IMR-90 (cell line): ENCODE data around the gene SEMA4D. TPM values are rescaled to one million over a fixed set of nuclear protein-coding genes. Genes with fewer than 3 reads are reported as not detected.

Experiments
- ATAC-seq: fragments of 200-7000 bp; cut with Tn5 transposase; 2 replicates; pipeline ENCODE4 v1.9.1; 2020; ENCODE audit warnings: low read depth, mild to moderate bottlenecking, moderate library complexity
- BruUV-seq: library from RNA; stranded (reverse); fragments of 400-500 nt; replicated peaks from 2 replicates; lab custom pipeline; 2021; lab: Mats Ljungman, UMichigan
- CTCF ChIA-PET: fragments of 300-600 bp; formaldehyde crosslinking; extraction: SDS; loops from one replicate; lab custom pipeline; 2021; ENCODE audit warnings: antibody characterized with exemption; lab: Yijun Ruan, JAX
- POLR2A ChIA-PET: fragments of 300-600 bp; sonication (Branson Sonifier 250); formaldehyde crosslinking; loops from one replicate; lab custom pipeline; 2022; ENCODE audit warnings: antibody characterized with exemption; ENCODE audit not compliant: unreplicated experiment; lab: Charles Lee
- DNase-seq: peaks from one replicate; pipeline ENCODE4 v3.0.0; 2013
- H2AFZ ChIP-seq: replicated peaks from 2 replicates; pipeline ENCODE3; 2013; ENCODE audit warnings: low read length, mild to moderate bottlenecking; ENCODE audit not compliant: poor library complexity
- H2AK5ac ChIP-seq: 2 replicates; pipeline ENCODE4 v1.6.1; 2013; ENCODE audit warnings: low read depth, low read length, inconsistent platforms
- H2AK9ac ChIP-seq: replicated peaks from 2 replicates; pipeline ENCODE3; 2013; ENCODE audit warnings: mild to moderate bottlenecking, low read depth, low read length, moderate library complexity; ENCODE audit not compliant: poor library complexity
- H2BK120ac ChIP-seq: 2 replicates; pipeline ENCODE4 v1.6.1; 2013; ENCODE audit warnings: low read depth, low read length, inconsistent platforms
- H2BK15ac ChIP-seq: 3 replicates; pipeline ENCODE4 v1.6.1; 2013; ENCODE audit warnings: low read depth, low read length, inconsistent platforms
- H2BK20ac ChIP-seq: 2 replicates; pipeline ENCODE4 v1.6.1; 2013; ENCODE audit warnings: low read depth, mild to moderate bottlenecking, inconsistent platforms, low read length, moderate library complexity
- H2BK5ac ChIP-seq: 2 replicates; pipeline ENCODE4 v1.6.1; 2013; ENCODE audit warnings: mild to moderate bottlenecking, low read depth, low read length, inconsistent platforms; ENCODE audit not compliant: poor library complexity, severe bottlenecking
- H3K14ac ChIP-seq: replicated peaks from 2 replicates; pipeline ENCODE4 v1.6.1; 2013; ENCODE audit warnings: low read depth, low read length, inconsistent platforms
- H3K18ac ChIP-seq: 2 replicates; pipeline ENCODE4 v1.6.1; 2013; ENCODE audit warnings: low read depth, low read length, control low read depth
- H3K23ac ChIP-seq: 2 replicates; pipeline ENCODE4 v1.6.1; 2013; ENCODE audit warnings: low read depth, low read length, inconsistent platforms
- H3K27ac ChIP-seq: 2 replicates; pipeline ENCODE4 v1.5.1; 2013; ENCODE audit warnings: mild to moderate bottlenecking, control low read depth, low read length; ENCODE audit not compliant: insufficient read depth
- H3K27me3 ChIP-seq: 2 replicates; pipeline ENCODE4 v1.6.1; 2013; ENCODE audit warnings: low read length; ENCODE audit not compliant: control insufficient read depth, insufficient read depth
- H3K36me3 ChIP-seq: 2 replicates; pipeline ENCODE4 v1.6.1; 2013; ENCODE audit warnings: low read length, mixed read lengths; ENCODE audit not compliant: control insufficient read depth, insufficient read depth
- H3K4ac ChIP-seq: 2 replicates; pipeline ENCODE4 v1.6.1; 2013; ENCODE audit warnings: low read depth, low read length, inconsistent platforms
- H3K4me1 ChIP-seq: 2 replicates; pipeline ENCODE4 v1.6.1; 2013; ENCODE audit warnings: low read length, mixed read lengths; ENCODE audit not compliant: control insufficient read depth, insufficient read depth
- H3K4me2 ChIP-seq: 2 replicates; pipeline ENCODE4 v1.6.1; 2013; ENCODE audit warnings: low read depth, mild to moderate bottlenecking, control low read depth, low read length, moderate library complexity
- H3K4me3 ChIP-seq: 2 replicates; pipeline ENCODE4 v1.5.1; 2013; ENCODE audit warnings: low read depth, mild to moderate bottlenecking, control low read depth, low read length, moderate library complexity; ENCODE audit not compliant: insufficient read depth
- H3K56ac ChIP-seq: 2 replicates; pipeline ENCODE4 v1.6.1; 2013; ENCODE audit warnings: low read length, inconsistent platforms; ENCODE audit not compliant: insufficient read depth; ENCODE audit errors: extremely low read depth
- H3K79me1 ChIP-seq, 2 experiments: 2 replicates each; pipeline ENCODE4 v1.6.1; 2013; ENCODE audit warnings: low read length in 2 of 2, inconsistent platforms in 1 of 2, low read depth in 1 of 2
- H3K9ac ChIP-seq: 2 replicates; pipeline ENCODE4 v1.6.1; 2013; ENCODE audit warnings: low read depth, low read length, control low read depth
- H3K9me1 ChIP-seq: 2 replicates; pipeline ENCODE4 v1.6.1; 2013; ENCODE audit warnings: low read length, inconsistent platforms; ENCODE audit not compliant: insufficient read depth
- H3K9me3 ChIP-seq: 2 replicates; pipeline ENCODE4 v1.6.1; 2013; ENCODE audit warnings: low read length; ENCODE audit not compliant: control insufficient read depth, insufficient read depth
- H4K20me1 ChIP-seq: 2 replicates; pipeline ENCODE4 v1.6.1; 2013; ENCODE audit warnings: low read length, inconsistent platforms; ENCODE audit not compliant: insufficient read depth
- H4K5ac ChIP-seq: 2 replicates; pipeline ENCODE4 v1.6.1; 2013; ENCODE audit warnings: mild to moderate bottlenecking, low read depth, low read length, control low read depth
- H4K8ac ChIP-seq, 2 experiments: 2 replicates each; pipeline ENCODE4 v1.6.1; 2013; ENCODE audit warnings: low read depth in 2 of 2, low read length in 2 of 2, control low read depth in 1 of 2, inconsistent platforms in 1 of 2
- H4K91ac ChIP-seq: 2 replicates; pipeline ENCODE4 v1.6.1; 2013; ENCODE audit warnings: low read depth, low read length, inconsistent platforms; ENCODE audit not compliant: insufficient read depth
- BHLHE40 ChIP-seq: fragments of 150-350 bp; IDR thresholded peaks from 2 replicates; pipeline ENCODE4 v1.6.1; 2016; ENCODE audit warnings: mild to moderate bottlenecking, low read depth, low read length
- ELK1 ChIP-seq: fragments of 150-350 bp; IDR thresholded peaks from 2 replicates; pipeline ENCODE4 v1.6.1; 2016; ENCODE audit warnings: low read depth, mild to moderate bottlenecking, low read length, moderate library complexity, borderline replicate concordance
- FOS ChIP-seq: fragments of 150-350 bp; IDR thresholded peaks from 2 replicates; pipeline ENCODE4 v1.6.1; 2016; ENCODE audit warnings: low read depth, low read length
- MXI1 ChIP-seq: IDR thresholded peaks from 2 replicates; pipeline ENCODE4 v1.6.1; 2012; ENCODE audit warnings: low read depth, mild to moderate bottlenecking, low read length, moderate library complexity, borderline replicate concordance
- SMC3 ChIP-seq: fragments of 150-350 bp; IDR thresholded peaks from 2 replicates; pipeline ENCODE4 v1.6.1; 2016; ENCODE audit warnings: low read depth, mild to moderate bottlenecking, antibody characterized with exemption, low read length, moderate library complexity
- WGBS, 2 experiments: methylation state at CpG; one replicate each; pipeline versions ENCODE4 v1.1.5 to v1.1.7; 2013; ENCODE audit warnings: missing lambda C conversion rate in 2 of 2; ENCODE audit not compliant: insufficient read length in 1 of 2; ENCODE audit errors: extremely low coverage in 2 of 2; 5-methylcytosine and 5-hydroxymethylcytosine counted together
- dilution Hi-C: fragments of 300-500 bp; cut with HindIII; formaldehyde crosslinking; loops from one replicate; pipeline ENCODE4 v1.14.3; 2018; ENCODE audit warnings: low sequenced_read_pairs; ENCODE audit not compliant: unreplicated experiment
- in situ Hi-C: fragments of 300-500 bp; cut with MboI; formaldehyde crosslinking; loops from 3 replicates; pipeline ENCODE4 v1.14.3; 2019; ENCODE audit warnings: low sequenced_read_pairs, inconsistent platforms, mixed read lengths
- intact Hi-C: fragments of 100-400 bp; cut with micrococcal nuclease; formaldehyde crosslinking; loops from 2 replicates; pipeline ENCODE4 v1.10.0; 2022
- polyA plus RNA-seq, 3 experiments: library from polyadenylated mRNA; depleted of rRNA; stranded (reverse); fragments of >200 nt; gene quantifications; 2 replicates each; pipeline ENCODE4 v1.2.3, GENCODE V29; 2012; ENCODE audit warnings: low replicate concordance in 1 of 3
- total RNA-seq: library from RNA; depleted of rRNA; stranded (reverse); fragments of >200 nt; gene quantifications from 2 replicates; pipeline ENCODE4 v1.2.3, GENCODE V29; 2012

SEMA4D gene
- total and polyA plus RNA-seq, 2 of the 4 experiments (the other 2 are of a cell fraction): 0.90 to 1.5 TPM

- peaks cover 0 to 4% of the 10 kb centered on the region in 2 experiments; a peak in 1 of 4 replicates for H3K79me1 ChIP-seq
- no peak overlapping the region for H4K91ac ChIP-seq
- H3K4me2 ChIP-seq: no peak overlapping the region
- H3K27me3 ChIP-seq: no peaks in the 10 kb centered on the region
- no peak overlapping the region for H3K56ac ChIP-seq
- H2AK5ac ChIP-seq: no peak overlapping the region
- BruUV-seq: no TSS peak
- no peak overlapping the region for H4K8ac ChIP-seq
- H2BK5ac ChIP-seq: no peak overlapping the region
- ChIA-PET CTCF (no interaction called here), POLR2A (no interaction called here)
- peaks cover 7% of the 10 kb centered on the region; the same call in 1 of the 2 replicates for H3K9me1 ChIP-seq
- no peak overlapping the region for H3K23ac ChIP-seq
- no peak overlapping the region for H2AFZ ChIP-seq
- in situ Hi-C loops: no loop called here
- no peak for TF ChIP-seq ELK1
- TF ChIP-seq BHLHE40: no peak
- no peak for TF ChIP-seq SMC3
- no peak for TF ChIP-seq MXI1
- no peak for TF ChIP-seq FOS
- no peak overlapping the region for H2BK120ac ChIP-seq
- no peak overlapping the region for H3K14ac ChIP-seq
- no peak for DNase-seq
- 92% methylated on average over 2 of the region's 7 CpGs; no CpG with 5 or more reads in 1 of the 2 experiments for WGBS, 2 experiments
- no peak overlapping the region for H2BK15ac ChIP-seq
- H3K9me3 ChIP-seq: peaks cover 4% of the 10 kb centered on the region; the same call in 1 of the 2 replicates
- H3K36me3 ChIP-seq: no peaks in the 10 kb centered on the region
- intact Hi-C loops: no loop called here
- no peak overlapping the region for H3K27ac ChIP-seq
- H2AK9ac ChIP-seq: no peak overlapping the region
- H3K4me3 ChIP-seq: no peak overlapping the region
- H3K4me1 ChIP-seq: no peaks in the 10 kb centered on the region
- H4K5ac ChIP-seq: no peak overlapping the region
- dilution Hi-C loops: no loop called here
- no peak overlapping the region for H2BK20ac ChIP-seq
- H3K18ac ChIP-seq: no peak overlapping the region
- no peak overlapping the region for H3K9ac ChIP-seq
- H3K4ac ChIP-seq: no peak overlapping the region
- ATAC-seq: no peak
- H4K20me1 ChIP-seq: no peaks in the 10 kb centered on the region
Measured at GRCh38 chr9:89488936-89489335, 9.0 kb downstream of the SEMA4D start.
